Testis (tissue), 3 donors: Measurements from ENCODE around the gene SAMD7. TPM values are rescaled to one million over a fixed set of nuclear protein-coding genes. Genes with fewer than 3 reads are reported as not detected.

Source experiments
- DNase-seq: peaks from one replicate; pipeline ENCODE4 v3.0.0-alpha.2; 2019
- H3K27ac ChIP-seq, 2 donors: fragments of 200-600 bp; sonication (generic); one replicate each; pipeline ENCODE4 v1.5.1; 2019
- H3K27me3 ChIP-seq: fragments of 200-600 bp; sonication (generic); one replicate; pipeline ENCODE4 v1.5.1; 2019
- H3K36me3 ChIP-seq: fragments of 200-600 bp; sonication (generic); one replicate; pipeline ENCODE4 v1.5.1; 2017; ENCODE audit warnings: low read depth; ENCODE audit errors: missing control alignments
- H3K4me1 ChIP-seq: fragments of 200-600 bp; sonication (generic); one replicate; pipeline ENCODE4 v1.5.1; 2019
- H3K4me3 ChIP-seq, 2 donors: fragments of 200-600 bp; sonication (generic); one replicate each; pipeline ENCODE4 v1.5.1; 2017 to 2019
- H3K9me3 ChIP-seq: fragments of 200-600 bp; sonication (generic); one replicate; pipeline ENCODE4 v1.5.1; 2017
- CTCF ChIP-seq, 3 experiments: fragments of 450-650 bp in 2 of 3; fragments of 200-600 bp in 1 of 3; sonication (generic) in 1 of 3; IDR thresholded peaks; one replicate each; pipeline ENCODE4 v1.5.1; 2016 to 2019; ENCODE audit warnings: antibody characterized with exemption in 3 of 3, mild to moderate bottlenecking in 2 of 3, moderate library complexity in 1 of 3
- POLR2A ChIP-seq: fragments of 450-650 bp; IDR thresholded peaks from one replicate; pipeline ENCODE4 v1.6.1; 2017; ENCODE audit warnings: antibody characterized with exemption, mild to moderate bottlenecking, moderate library complexity
- WGBS, 2 donors: methylation state at CpG; one replicate each; pipeline ENCODE4 v1.1.5; 2018; 5-methylcytosine and 5-hydroxymethylcytosine counted together
- intact Hi-C: fragments of 100-400 bp; cut with DNase I; formaldehyde crosslinking; loops from one replicate; pipeline ENCODE4 v1.15.1; 2023; ENCODE audit warnings: low total_unique reads
- polyA plus RNA-seq: library from polyadenylated mRNA; stranded (reverse); fragments of 350-450 nt; fragmentation: Illumina TruSeq; extraction: RNeasy Lipid Tissue Mini Kit (QIAGEN cat#74804); gene quantifications from one replicate; pipeline ENCODE4 v1.2.3, GENCODE V29; 2014; ENCODE audit warnings: low read depth, low replicate concordance; ENCODE audit not compliant: insufficient read depth
- total RNA-seq, 2 donors: library from RNA; depleted of rRNA; stranded (reverse); fragments of >200 nt; gene quantifications; one replicate each; pipeline ENCODE4 v1.2.3, GENCODE V29; 2016

SAMD7 gene
- total and polyA plus RNA-seq, 3 donors from 2014 or later, result 0.25 to 0.68 TPM; not detected in 1

DNA sequence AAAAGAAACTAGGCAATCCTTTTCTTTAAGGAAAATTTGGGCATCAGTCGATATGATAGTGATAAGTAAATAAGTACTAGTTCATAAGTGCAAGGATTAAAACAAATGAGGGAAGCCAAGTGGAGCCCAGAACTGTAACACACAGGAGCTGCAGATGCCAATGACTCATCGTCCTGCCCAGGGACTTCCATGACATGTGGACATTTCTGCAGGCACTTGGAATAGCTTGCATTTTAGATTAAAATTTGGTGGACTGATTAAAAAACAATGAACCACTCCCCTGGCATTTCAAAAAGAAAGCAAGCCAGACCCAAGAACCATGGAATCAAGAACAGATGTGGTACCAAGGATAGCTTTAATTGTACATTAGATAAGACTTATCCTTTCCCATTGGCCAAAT lies 2.9 kb downstream of the SAMD7 start:
- Histone ChIP-seq H3K9me3 (no peaks in the 10 kb centered on the region), H3K27ac (no peak overlapping the region), H3K4me3 (no peak overlapping the region), H3K36me3 (no peaks in the 10 kb centered on the region), H3K4me1 (no peaks in the 10 kb centered on the region), H3K27me3 (no peaks in the 10 kb centered on the region)
- intact Hi-C loops, result no loop called here
- no peak for TF ChIP-seq POLR2A
- TF ChIP-seq CTCF (IDR thresholded peaks at IDR 0.05), result no peak
- WGBS, 2 donors, result 65 to 78% methylated on average over 2 of the region's 2 CpGs
- no peak for DNase-seq

DNA sequence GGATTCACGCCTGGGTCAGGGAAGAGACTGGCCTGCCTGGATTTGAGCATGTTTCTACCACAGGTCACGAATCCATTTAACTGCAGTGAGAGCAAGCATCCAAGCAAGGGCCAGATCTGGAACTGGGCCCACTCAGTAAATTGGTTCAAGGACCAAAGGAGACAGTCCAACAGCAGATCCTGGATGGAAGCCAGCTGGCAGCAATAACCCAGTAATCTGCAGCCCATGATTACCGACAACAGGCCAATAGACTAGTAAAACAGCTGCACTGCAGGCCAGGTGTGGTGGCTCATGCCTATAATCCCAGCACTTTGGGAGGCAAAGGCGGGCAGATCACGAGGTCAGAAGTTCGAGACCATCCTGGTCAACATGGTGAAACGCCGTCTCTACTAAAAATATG lies 11.8 kb downstream of the SAMD7 start:
- Histone ChIP-seq H3K27ac (no peak overlapping the region), H3K36me3 (no peaks in the 10 kb centered on the region), H3K9me3 (no peaks in the 10 kb centered on the region), H3K27me3 (no peaks in the 10 kb centered on the region), H3K4me3 (no peak overlapping the region), H3K4me1 (no peaks in the 10 kb centered on the region)
- TF ChIP-seq POLR2A (no peak), CTCF (IDR thresholded peaks at IDR 0.05) (no peak)
- intact Hi-C loops, result no loop called here
- DNase-seq, result peak; percentile 95
- 33 to 35% methylated on average over 7 of the region's 8 CpGs for WGBS, 2 donors

DNA sequence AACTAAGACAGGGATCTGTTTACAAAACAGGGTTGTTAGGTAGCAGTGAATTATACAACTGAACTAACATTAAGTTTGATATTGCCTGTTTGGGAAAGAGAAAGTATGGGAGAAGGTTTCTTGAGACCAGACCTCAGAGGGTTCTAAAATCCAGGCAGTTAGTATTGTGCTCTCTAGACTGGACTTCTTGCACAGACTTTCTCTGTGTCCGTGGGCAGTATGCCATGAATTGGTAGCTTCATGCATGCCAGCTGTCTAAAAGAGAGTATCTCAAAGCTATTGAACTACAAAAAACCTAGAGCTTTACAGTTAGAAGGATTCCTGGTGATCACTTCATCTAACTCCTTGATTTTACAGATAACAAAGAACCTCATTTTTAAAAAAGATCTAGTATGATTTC lies 12.5 kb downstream of the SAMD7 start:
- 53 to 71% methylated on average over 1 of the region's 1 CpG for WGBS, 2 donors
- Histone ChIP-seq H3K9me3 (no peaks in the 10 kb centered on the region), H3K36me3 (no peaks in the 10 kb centered on the region), H3K27me3 (no peaks in the 10 kb centered on the region), H3K4me1 (no peaks in the 10 kb centered on the region), H3K4me3 (no peak overlapping the region), H3K27ac (no peak overlapping the region)
- intact Hi-C loops, result no loop called here
- no peak for TF ChIP-seq POLR2A
- TF ChIP-seq CTCF (IDR thresholded peaks at IDR 0.05), result no peak
- peak; percentile 23 for DNase-seq

DNA sequence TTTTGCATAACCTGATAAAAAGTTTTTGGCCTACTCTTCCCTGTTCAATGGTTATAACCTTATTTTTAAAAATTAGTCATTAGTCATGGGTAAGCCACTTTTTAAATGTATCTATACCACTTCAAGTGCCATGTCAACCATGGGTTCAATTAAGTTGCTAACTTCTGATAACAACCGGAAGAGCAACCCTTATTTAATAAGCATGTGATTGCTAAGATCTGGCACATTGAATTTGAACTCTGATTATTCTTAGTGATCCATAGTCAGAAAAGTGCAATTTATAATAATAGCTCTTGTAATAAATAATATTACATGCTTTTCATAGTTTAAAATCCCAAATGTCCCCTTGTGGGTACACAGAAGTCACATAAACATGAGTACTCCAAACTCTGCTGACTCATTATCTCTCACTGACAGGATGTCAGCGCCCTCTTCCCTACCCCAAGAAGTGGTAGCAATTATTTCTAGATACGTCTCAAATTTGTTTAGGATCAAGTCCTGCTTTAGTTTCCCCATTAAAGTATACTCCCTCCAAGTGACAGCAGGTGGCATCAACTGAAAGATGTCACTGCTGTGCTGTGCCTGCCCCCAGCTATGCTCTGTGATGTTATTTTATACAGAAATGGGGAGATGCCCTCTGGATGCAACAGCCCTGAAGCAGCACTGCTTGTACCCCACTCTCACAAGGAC lies 18.6 kb downstream of the SAMD7 start:
- intact Hi-C loops, result no loop called here

More for the DNA sequence above, 18.6 kb downstream of the SAMD7 start:
- no peak for TF ChIP-seq POLR2A
- no peak for TF ChIP-seq CTCF (IDR thresholded peaks at IDR 0.05)
- no peaks in the 10 kb centered on the region for H3K36me3 ChIP-seq
- H3K9me3 ChIP-seq, result no peaks in the 10 kb centered on the region
- no peaks in the 10 kb centered on the region for H3K27me3 ChIP-seq
- H3K4me3 ChIP-seq, result no peak overlapping the region
- WGBS, 2 donors, result 80 to 90% methylated on average over 3 of the region's 3 CpGs
- no peak for DNase-seq
- no peaks in the 10 kb centered on the region for H3K4me1 ChIP-seq
- no peak overlapping the region for H3K27ac ChIP-seq
